Measurements from ENCODE around the gene ZNF646.
"Not testable (repeated sequence)": the region's sequence is repeated elsewhere in the genome, so short reads cannot be mapped to it uniquely, and the experiment has no call there.

Gene ZNF646

GRCh38 chr16:31094088-31094423 lies 19.8 kb downstream of the ZNF646 start:
- no peak for DNase-seq
- no peak for TF ChIP-seq CTCF (IDR thresholded peaks at IDR 0.05; ENCODE audit: borderline replicate concordance, extremely low read depth, low read length, poor library complexity, severe bottlenecking)
- TF ChIP-seq EZH2 (IDR thresholded peaks at IDR 0.05; ENCODE audit: borderline replicate concordance, low read depth, low read length, severe bottlenecking), result no peak
- H3K79me2 ChIP-seq (ENCODE audit: insufficient read depth, low read length), result peaks cover 37% of the 10 kb centered on the region
- H4K20me1 ChIP-seq (ENCODE audit: insufficient read depth, low read length), result 0 out of 2 replicates have a peak, but pooled peaks cover 3% of the 10 kb centered on the region
- peaks cover 28% of the 10 kb centered on the region for H3K4me1 ChIP-seq (ENCODE audit: insufficient read depth, low read length)
- no peaks in the 10 kb centered on the region for H3K27me3 ChIP-seq (ENCODE audit: insufficient read depth, low read length, poor library complexity)
- peak overlapping the region; percentile 78 for H3K4me2 ChIP-seq (ENCODE audit: insufficient read depth, low read length)
- H3K9me3 ChIP-seq (ENCODE audit: insufficient read depth, low read length, severe bottlenecking), result no peaks in the 10 kb centered on the region
- H3K27ac ChIP-seq (ENCODE audit: low read length), result peak overlapping the region; percentile 68
- ATAC-seq (ENCODE audit: insufficient read depth, low read depth), result no peak
- peaks cover 27% of the 10 kb centered on the region for H3K36me3 ChIP-seq (ENCODE audit: insufficient read depth, low read length)
- peak overlapping the region; percentile 39 to 85; a peak in 3 of 4 replicates for H3K4me3 ChIP-seq (ENCODE audit: low read depth in 1 of 2, low read length in 2 of 2)
- peak overlapping the region; percentile 68 for H3K9ac ChIP-seq (ENCODE audit: low read depth, low read length)
- peak overlapping the region; percentile 78 for H2AFZ ChIP-seq (ENCODE audit: low read depth, low read length)

GRCh38 chr16:31094424-31095120 lies 20.4 kb downstream of the ZNF646 start, which contains the start of gene VKORC1:
VKORC1 (minus strand) TSS chr16:31094797; CDS start chr16:31094729, 68 bp downstream.
- Histone ChIP-seq H4K20me1 (ENCODE audit: insufficient read depth, low read length) (no peaks in the 10 kb centered on the region), H3K9me3 (ENCODE audit: insufficient read depth, low read length, severe bottlenecking) (no peaks in the 10 kb centered on the region), H3K4me3 (ENCODE audit: low read depth in 1 of 2, low read length in 2 of 2) (peak within 1 kb of the TSS; percentile 39 to 85), H3K27ac (ENCODE audit: low read length) (peak within 1 kb of the TSS; percentile 68), H3K9ac (ENCODE audit: low read depth, low read length) (peak within 1 kb of the TSS; percentile 68), H3K27me3 (ENCODE audit: insufficient read depth, low read length, poor library complexity) (no peaks in the 10 kb centered on the region), H3K79me2 (ENCODE audit: insufficient read depth, low read length) (peaks cover 37% of the 10 kb centered on the region), H3K4me1 (ENCODE audit: insufficient read depth, low read length) (peaks cover 28% of the 10 kb centered on the region), H3K4me2 (ENCODE audit: insufficient read depth, low read length) (peak within 1 kb of the TSS; percentile 78), H3K36me3 (ENCODE audit: insufficient read depth, low read length) (peaks cover 25% of the 10 kb centered on the region), H2AFZ (ENCODE audit: low read depth, low read length) (peak within 1 kb of the TSS; percentile 78)
- TF ChIP-seq CTCF (IDR thresholded peaks at IDR 0.05; ENCODE audit: borderline replicate concordance, extremely low read depth, low read length, poor library complexity, severe bottlenecking) (no peak), EZH2 (IDR thresholded peaks at IDR 0.05; ENCODE audit: borderline replicate concordance, low read depth, low read length, severe bottlenecking) (no peak)
- DNase-seq (peak; percentile 92), ATAC-seq (ENCODE audit: insufficient read depth, low read depth) (peak; percentile 94)

GRCh38 chr16:31099860-31100638 lies 25.8 kb downstream of the ZNF646 start:
- TF ChIP-seq EZH2 (IDR thresholded peaks at IDR 0.05; ENCODE audit: borderline replicate concordance, low read depth, low read length, severe bottlenecking) (no peak), CTCF (IDR thresholded peaks at IDR 0.05; ENCODE audit: borderline replicate concordance, extremely low read depth, low read length, poor library complexity, severe bottlenecking) (no peak)
- H3K27ac ChIP-seq (ENCODE audit: low read length), result no peak overlapping the region
- ATAC-seq (ENCODE audit: insufficient read depth, low read depth) (no peak), DNase-seq (no peak)
- H3K79me2 ChIP-seq (ENCODE audit: insufficient read depth, low read length), result no peaks in the 10 kb centered on the region
- H2AFZ ChIP-seq (ENCODE audit: low read depth, low read length), result no peak overlapping the region
- H3K9me3 ChIP-seq (ENCODE audit: insufficient read depth, low read length, severe bottlenecking), result no peaks in the 10 kb centered on the region
- H3K36me3 ChIP-seq (ENCODE audit: insufficient read depth, low read length), result no peaks in the 10 kb centered on the region
- no peak overlapping the region for H3K9ac ChIP-seq (ENCODE audit: low read depth, low read length)
- no peaks in the 10 kb centered on the region for H4K20me1 ChIP-seq (ENCODE audit: insufficient read depth, low read length)
- no peak overlapping the region for H3K4me3 ChIP-seq (ENCODE audit: low read depth in 1 of 2, low read length in 2 of 2)
- H3K4me1 ChIP-seq (ENCODE audit: insufficient read depth, low read length), result peaks cover 7% of the 10 kb centered on the region
- no peaks in the 10 kb centered on the region for H3K27me3 ChIP-seq (ENCODE audit: insufficient read depth, low read length, poor library complexity)
- no peak overlapping the region for H3K4me2 ChIP-seq (ENCODE audit: insufficient read depth, low read length)

- H3K4me3 ChIP-seq (ENCODE audit: low read depth in 1 of 2, low read length in 2 of 2); H4K20me1 ChIP-seq (ENCODE audit: insufficient read depth, low read length); H2AFZ ChIP-seq (ENCODE audit: low read depth, low read length); ATAC-seq (ENCODE audit: insufficient read depth, low read depth); H3K9me3 ChIP-seq (ENCODE audit: insufficient read depth, low read length, severe bottlenecking); H3K79me2 ChIP-seq (ENCODE audit: insufficient read depth, low read length); DNase-seq; H3K4me1 ChIP-seq (ENCODE audit: insufficient read depth, low read length); H3K27ac ChIP-seq (ENCODE audit: low read length); H3K4me2 ChIP-seq (ENCODE audit: insufficient read depth, low read length); H3K36me3 ChIP-seq (ENCODE audit: insufficient read depth, low read length); H3K27me3 ChIP-seq (ENCODE audit: insufficient read depth, low read length, poor library complexity); H3K9ac ChIP-seq (ENCODE audit: low read depth, low read length): not testable (repeated sequence)
These were observed 26.8 kb downstream of the ZNF646 start for GRCh38 chr16:31100876-31101641.
